A673 (cell line): ENCODE results near the gene CXCL9. TPM values are rescaled to one million over a fixed set of nuclear protein-coding genes. Genes with fewer than 3 reads are reported as not detected.

Source experiments
- BruUV-seq: library from RNA; stranded (reverse); fragments of 400-500 nt; replicated peaks from 2 replicates; lab custom pipeline; 2021; lab: Mats Ljungman, UMichigan
- CTCF ChIA-PET: fragments of 300-600 bp; sonication (Branson Sonifier 250); formaldehyde crosslinking; loops from one replicate; lab custom pipeline; 2022; ENCODE audit warnings: antibody characterized with exemption; lab: Charles Lee
- POLR2A ChIA-PET: fragments of 300-600 bp; sonication (Branson Sonifier 250); formaldehyde crosslinking; loops from one replicate; lab custom pipeline; 2022; ENCODE audit warnings: antibody characterized with exemption; ENCODE audit not compliant: low non-redundant PET; lab: Charles Lee
- DNase-seq: peaks from one replicate; pipeline ENCODE4 v3.0.0-alpha.2; 2015; ENCODE audit warnings: low spot score
- H3K27ac ChIP-seq: fragments of 200-600 bp; sonication (generic); 2 replicates; pipeline ENCODE4 v1.5.1; 2016; ENCODE audit warnings: mixed run types, low read depth, mild to moderate bottlenecking, mixed read lengths, antibody characterized with exemption, low read length; ENCODE audit not compliant: poor library complexity, severe bottlenecking
- H3K27me3 ChIP-seq: fragments of 200-600 bp; sonication (generic); replicated peaks from 2 replicates; pipeline ENCODE4 v1.6.1; 2017; ENCODE audit warnings: mixed run types, low read depth, mild to moderate bottlenecking, mixed read lengths, antibody characterized with exemption, low read length; ENCODE audit not compliant: insufficient read depth, poor library complexity
- H3K36me3 ChIP-seq: fragments of 200-600 bp; sonication (generic); 2 replicates; pipeline ENCODE4 v1.6.1; 2016; ENCODE audit warnings: mixed run types, mild to moderate bottlenecking, mixed read lengths, antibody characterized with exemption, low read length; ENCODE audit not compliant: insufficient read depth, poor library complexity, severe bottlenecking
- H3K4me1 ChIP-seq: fragments of 200-600 bp; sonication (generic); 2 replicates; pipeline ENCODE4 v1.6.1; 2017; ENCODE audit warnings: mixed run types, mild to moderate bottlenecking, mixed read lengths, antibody characterized with exemption, low read length; ENCODE audit not compliant: insufficient read depth, poor library complexity, severe bottlenecking
- H3K4me3 ChIP-seq: fragments of 200-600 bp; sonication (generic); 2 replicates; pipeline ENCODE4 v1.5.1; 2016; ENCODE audit warnings: low read depth, mixed run types, mild to moderate bottlenecking, mixed read lengths, low read length; ENCODE audit not compliant: poor library complexity, severe bottlenecking
- H3K9me3 ChIP-seq: fragments of 200-600 bp; sonication (generic); 2 replicates; pipeline ENCODE4 v1.6.1; 2016; ENCODE audit warnings: mixed run types, low read depth, mild to moderate bottlenecking, mixed read lengths, antibody characterized with exemption, low read length; ENCODE audit not compliant: poor library complexity, severe bottlenecking
- EZH2 ChIP-seq: fragments of 200-600 bp; sonication (generic); IDR thresholded peaks from 2 replicates; pipeline ENCODE4 v1.6.1; 2017; ENCODE audit warnings: borderline replicate concordance, low read depth, mild to moderate bottlenecking, mixed read lengths, antibody characterized with exemption, low read length; ENCODE audit not compliant: poor library complexity, severe bottlenecking
- intact Hi-C: fragments of 100-400 bp; cut with micrococcal nuclease; formaldehyde crosslinking; loops from one replicate; pipeline ENCODE4 v1.10.0; 2022; ENCODE audit not compliant: unreplicated experiment
- total RNA-seq: library from RNA; stranded (reverse); gene quantifications from 2 replicates; pipeline ENCODE4 v1.2.3, GENCODE V29; 2021
- TF ChIP-seq, protein P1 (sequence below): fragments of 300-800, 200-600 bp; sonication (generic); conservative IDR thresholded peaks from 2 replicates; pipeline ENCODE4 v1.5.1; 2017; ENCODE audit warnings: low read depth, mild to moderate bottlenecking, antibody characterized with exemption, low read length, moderate library complexity, mixed read lengths

CXCL9 gene
- total RNA-seq, 1 experiment from 2014 or later: not detected

DNA sequence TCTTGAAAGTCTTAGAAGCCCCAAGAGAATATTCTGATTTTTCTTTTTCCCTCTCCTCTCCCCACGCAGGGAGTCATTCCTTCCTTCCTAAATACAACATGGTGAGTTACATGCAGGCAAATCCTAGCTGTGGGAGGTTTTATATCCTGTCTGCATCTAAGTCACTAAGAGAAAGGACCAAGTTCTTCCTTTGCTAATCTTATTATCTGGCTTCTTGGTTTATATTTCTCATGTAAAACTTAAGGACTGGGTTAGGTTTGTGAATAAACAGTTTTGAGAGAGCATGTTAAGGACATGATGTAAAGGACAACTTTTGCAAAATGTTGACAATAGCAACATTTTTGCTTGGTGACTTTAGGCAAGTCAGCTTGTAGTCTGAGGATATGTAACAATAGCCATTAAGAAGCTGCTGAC lies 5.1 kb upstream of the CXCL9 start:
- Histone ChIP-seq H3K36me3 (no peaks in the 10 kb centered on the region), H3K27me3 (no peaks in the 10 kb centered on the region), H3K4me1 (peaks cover 15% of the 10 kb centered on the region), H3K9me3 (no peaks in the 10 kb centered on the region), H3K4me3 (no peak overlapping the region), H3K27ac (peak overlapping the region; percentile 61)
- intact Hi-C loops: no loop called here
- no peak for DNase-seq
- POLR2A ChIA-PET: no interaction called here
- TF ChIP-seq, protein P1, sequence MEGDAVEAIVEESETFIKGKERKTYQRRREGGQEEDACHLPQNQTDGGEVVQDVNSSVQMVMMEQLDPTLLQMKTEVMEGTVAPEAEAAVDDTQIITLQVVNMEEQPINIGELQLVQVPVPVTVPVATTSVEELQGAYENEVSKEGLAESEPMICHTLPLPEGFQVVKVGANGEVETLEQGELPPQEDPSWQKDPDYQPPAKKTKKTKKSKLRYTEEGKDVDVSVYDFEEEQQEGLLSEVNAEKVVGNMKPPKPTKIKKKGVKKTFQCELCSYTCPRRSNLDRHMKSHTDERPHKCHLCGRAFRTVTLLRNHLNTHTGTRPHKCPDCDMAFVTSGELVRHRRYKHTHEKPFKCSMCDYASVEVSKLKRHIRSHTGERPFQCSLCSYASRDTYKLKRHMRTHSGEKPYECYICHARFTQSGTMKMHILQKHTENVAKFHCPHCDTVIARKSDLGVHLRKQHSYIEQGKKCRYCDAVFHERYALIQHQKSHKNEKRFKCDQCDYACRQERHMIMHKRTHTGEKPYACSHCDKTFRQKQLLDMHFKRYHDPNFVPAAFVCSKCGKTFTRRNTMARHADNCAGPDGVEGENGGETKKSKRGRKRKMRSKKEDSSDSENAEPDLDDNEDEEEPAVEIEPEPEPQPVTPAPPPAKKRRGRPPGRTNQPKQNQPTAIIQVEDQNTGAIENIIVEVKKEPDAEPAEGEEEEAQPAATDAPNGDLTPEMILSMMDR: no peak
- no peak for TF ChIP-seq EZH2
- no TSS peak for BruUV-seq
- CTCF ChIA-PET: no interaction called here

GRCh38 chr4:76011700-76012387 lies 4.5 kb upstream of the CXCL9 start:
- no TSS peak for BruUV-seq
- Histone ChIP-seq H3K4me1 (peaks cover 15% of the 10 kb centered on the region), H3K27ac (peak overlapping the region; percentile 61), H3K27me3 (no peaks in the 10 kb centered on the region), H3K4me3 (no peak overlapping the region), H3K36me3 (no peaks in the 10 kb centered on the region), H3K9me3 (no peaks in the 10 kb centered on the region)
- intact Hi-C loops: no loop called here
- peak; percentile 21 for DNase-seq
- ChIA-PET POLR2A (no interaction called here), CTCF (no interaction called here)
- no peak for TF ChIP-seq EZH2
- TF ChIP-seq, protein P1: no peak

DNA sequence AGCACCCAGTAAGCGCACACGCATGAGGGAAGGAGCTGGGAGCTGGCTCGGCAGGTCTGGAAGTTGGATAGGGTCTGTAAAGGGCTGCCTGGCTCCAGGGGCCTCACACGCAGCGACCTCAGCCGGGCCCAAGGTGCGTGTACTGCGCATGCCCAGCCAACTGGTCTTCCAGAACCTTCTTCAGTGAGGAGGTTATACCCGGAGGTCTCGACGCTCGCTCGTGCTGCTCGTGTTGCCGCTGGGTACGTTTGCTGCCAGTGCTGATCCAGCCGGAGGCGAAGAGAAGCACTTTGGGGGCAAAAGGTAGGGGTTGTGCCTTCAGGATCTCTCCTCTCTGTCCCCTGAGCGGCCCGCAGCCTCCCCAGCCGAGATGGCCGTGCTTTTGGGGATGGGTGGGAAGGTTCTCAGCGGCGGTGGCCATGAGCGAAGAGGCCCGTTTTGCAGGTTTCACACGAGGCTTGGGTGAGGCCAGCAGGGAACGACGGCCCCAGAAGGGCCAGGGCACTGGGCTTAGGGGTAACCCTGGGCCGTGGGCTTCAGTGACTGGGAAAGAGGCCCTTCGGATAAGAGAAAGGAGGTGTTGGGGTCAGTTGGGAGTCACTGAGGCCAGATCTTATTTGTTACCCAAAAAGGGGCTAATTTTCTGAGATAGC lies 3.8 kb upstream of the CXCL9 start:
- Histone ChIP-seq H3K36me3 (no peaks in the 10 kb centered on the region), H3K27me3 (no peaks in the 10 kb centered on the region), H3K9me3 (no peaks in the 10 kb centered on the region), H3K4me3 (no peak overlapping the region), H3K27ac (peak overlapping the region; percentile 61), H3K4me1 (peaks cover 15% of the 10 kb centered on the region)
- CTCF ChIA-PET: no interaction called here
- no peak for TF ChIP-seq EZH2
- TF ChIP-seq, protein P1: no peak
- POLR2A ChIA-PET: no interaction called here
- DNase-seq: no peak
- BruUV-seq: no TSS peak
- intact Hi-C loops: no loop called here
